ENCODE measurements around the gene RSBN1L.
"Not testable (repeated sequence)": the region's sequence is repeated elsewhere in the genome, so short reads cannot be mapped to it uniquely, and the experiment has no call there.

The RSBN1L gene

GRCh38 chr7:77690289-77690688 lies 6.0 kb upstream of the RSBN1L start:
- no peak for DNase-seq

- DNase-seq, result no peak
Measured at GRCh38 chr7:77691892-77692491, 4.3 kb upstream of the RSBN1L start.

DNA sequence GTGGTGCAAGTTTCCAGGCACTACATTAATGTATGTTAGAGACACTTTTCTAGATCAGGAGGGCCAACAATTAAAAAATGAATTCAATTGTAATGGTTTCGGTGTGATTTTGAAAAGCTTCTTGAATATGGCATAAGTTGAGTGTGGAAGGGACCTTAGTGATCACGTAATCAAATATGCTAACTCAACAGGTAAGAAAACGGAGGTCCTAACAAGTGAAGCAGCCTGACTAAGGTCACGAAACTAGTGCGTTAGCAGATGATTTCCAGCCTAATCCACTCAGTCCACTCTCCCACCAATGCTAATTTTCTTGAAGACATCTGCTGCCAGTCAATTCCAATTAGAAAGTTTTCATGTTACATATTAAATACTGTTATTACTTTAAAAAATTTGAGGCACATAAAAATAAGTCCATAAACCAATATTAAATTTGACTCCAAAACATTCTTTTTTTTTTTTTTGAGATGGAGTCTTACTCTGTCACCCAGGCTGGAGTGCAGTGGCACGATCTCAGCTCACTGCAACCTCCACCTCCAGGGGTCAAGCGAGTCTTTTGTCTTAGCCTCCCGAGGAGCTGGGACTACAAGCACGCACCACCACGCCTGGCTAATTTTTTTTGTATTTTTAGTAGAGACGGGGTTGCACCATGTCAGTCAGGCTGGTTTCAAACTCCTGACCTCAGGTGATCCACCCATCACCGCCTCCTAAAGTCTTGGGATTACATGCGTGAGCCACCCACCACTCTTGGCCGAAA lies 2.3 kb upstream of the RSBN1L start:
- DNase-seq, result no peak

DNA sequence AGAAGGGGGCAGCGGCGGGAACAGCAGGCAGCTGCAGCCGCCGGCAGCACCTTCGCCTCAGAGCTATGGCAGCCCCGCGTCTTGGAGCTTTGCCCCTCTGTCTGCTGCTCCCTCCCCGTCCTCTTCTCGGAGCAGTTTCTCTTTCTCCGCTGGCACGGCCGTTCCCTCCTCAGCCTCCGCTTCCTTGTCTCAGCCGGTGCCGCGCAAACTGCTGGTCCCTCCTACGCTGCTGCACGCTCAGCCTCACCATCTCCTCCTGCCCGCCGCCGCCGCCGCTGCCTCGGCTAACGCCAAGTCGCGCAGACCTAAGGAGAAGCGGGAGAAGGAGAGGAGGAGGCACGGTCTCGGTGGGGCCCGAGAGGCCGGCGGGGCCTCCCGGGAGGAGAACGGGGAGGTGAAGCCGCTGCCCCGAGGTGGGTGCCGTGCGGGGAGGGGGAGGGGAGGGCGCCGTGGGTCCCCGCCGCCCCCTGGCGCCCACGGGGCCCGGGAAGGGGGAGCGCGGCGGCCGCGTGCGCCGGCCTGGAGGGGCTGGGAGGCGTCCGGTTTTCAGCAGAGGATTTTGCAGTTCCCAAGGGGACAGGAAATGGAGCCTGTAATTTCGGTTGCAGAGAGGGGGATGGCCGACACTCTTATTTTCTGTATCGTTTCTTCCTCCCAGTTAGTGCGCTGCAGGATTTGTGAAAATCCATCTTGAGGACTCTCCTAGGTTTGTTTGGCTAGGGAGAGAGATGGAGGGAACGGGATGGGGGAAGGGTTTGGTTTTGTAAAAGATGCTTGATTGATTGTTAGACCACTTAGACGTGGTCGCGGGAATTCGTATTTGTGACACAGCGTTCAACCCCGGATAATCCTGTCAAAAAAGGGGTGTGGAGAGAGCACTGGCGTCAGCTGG lies 630 bp downstream of the RSBN1L start:
- DNase-seq, result peak; percentile 26 to 53 (median 40)

- no peak for DNase-seq
Measured at GRCh38 chr7:77697535-77697831, 1.2 kb downstream of the RSBN1L start.

DNA sequence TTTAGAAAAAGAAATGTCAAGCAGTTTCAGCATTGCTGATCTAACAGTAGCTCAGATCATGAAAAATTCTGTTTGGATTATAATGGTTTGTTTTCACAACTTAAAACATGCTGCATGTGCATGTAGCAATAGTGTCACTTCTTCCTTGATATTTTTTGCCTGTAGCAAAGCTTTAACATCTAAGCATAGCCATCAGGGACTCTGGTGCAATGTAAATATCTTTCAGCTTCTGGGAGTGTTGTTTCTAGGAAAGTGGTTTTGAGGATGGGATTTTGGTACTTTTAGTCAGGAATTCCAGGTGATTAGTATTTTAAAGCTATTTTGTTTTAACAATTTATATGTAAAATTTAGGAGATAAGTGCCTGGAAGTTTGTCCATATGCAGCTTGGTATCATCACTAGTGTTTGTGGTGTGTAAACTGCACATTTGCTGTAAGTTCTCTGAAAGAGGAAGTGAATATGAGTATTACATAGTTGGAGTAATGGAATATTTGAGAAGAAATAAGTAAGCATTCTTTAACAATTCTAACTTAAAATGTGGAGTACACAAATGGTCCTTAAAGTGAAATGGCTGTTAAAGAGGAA lies 1.9 kb downstream of the RSBN1L start:
- no peak for DNase-seq

GRCh38 chr7:77699056-77699455 lies 2.8 kb downstream of the RSBN1L start:
- no peak for DNase-seq

- no peak for DNase-seq
Measured at GRCh38 chr7:77702513-77702912, 6.3 kb downstream of the RSBN1L start.

DNA sequence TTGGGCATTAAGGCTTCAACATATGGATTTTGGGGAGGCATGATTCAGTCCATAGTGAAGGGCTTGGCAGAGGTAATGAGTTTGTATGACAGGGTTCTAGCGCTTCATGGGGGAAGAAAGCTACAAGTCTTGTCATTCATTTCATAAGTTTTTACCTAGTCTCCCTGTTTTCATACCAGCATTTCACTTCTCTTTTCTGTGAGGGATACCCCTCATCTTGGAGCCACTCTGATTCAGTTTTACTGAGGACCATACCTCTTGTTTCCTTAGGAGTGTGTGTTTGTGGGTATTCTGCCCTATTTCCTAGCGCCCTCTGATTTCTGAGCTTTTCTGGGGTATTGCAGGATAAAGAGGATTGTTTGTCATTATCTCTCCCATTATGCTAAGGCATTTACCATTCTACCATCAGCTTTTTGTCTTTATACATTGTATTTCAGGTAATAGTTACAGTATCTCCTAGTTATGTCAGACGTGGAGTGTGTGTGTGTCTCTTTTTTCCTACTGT lies 6.8 kb downstream of the RSBN1L start:
- DNase-seq, result no peak

- DNase-seq, result not testable (repeated sequence)
Measured at GRCh38 chr7:77703669-77704068, 7.4 kb downstream of the RSBN1L start.

GRCh38 chr7:77707504-77707992 lies 11.3 kb downstream of the RSBN1L start:
- no peak for DNase-seq

DNA sequence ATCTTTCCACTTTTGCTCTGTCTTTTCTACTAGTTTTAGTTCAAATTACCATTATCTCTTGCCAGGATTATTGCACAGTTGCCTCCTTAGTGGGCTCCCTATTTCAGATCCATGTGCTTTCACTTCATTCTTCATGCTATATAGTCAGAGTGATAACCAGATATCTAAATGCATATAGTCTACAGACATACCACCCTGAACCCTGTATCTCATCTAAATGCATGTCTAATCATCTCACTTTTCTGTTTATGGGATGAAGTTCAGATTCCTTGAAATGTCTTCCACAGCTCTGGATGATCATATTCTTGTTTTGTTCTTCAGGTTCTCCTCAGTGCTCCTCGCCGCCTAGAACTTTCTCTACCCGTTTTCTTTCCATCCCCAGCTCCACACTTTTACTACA lies 13.8 kb downstream of the RSBN1L start:
- DNase-seq, result no peak

GRCh38 chr7:77710861-77711260 lies 14.6 kb downstream of the RSBN1L start:
- no peak for DNase-seq

DNA sequence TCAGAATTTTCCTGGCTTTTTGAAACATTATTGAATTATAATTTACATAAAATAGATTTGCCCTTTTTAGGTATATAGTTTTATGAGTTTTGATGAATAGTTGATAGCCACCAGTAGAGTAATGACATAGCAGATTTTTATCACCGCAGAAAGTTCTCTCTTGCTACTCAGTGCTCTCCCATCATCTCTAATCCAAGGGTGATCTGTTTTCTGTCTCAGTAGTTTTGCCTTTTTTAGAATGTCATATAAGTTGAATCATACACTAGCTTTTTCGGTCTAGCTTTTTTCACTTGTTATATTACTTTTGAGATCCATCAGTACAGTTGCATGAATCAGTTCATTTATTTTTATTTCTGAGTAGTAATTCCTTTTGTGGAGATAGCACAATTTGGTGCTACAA lies 17.9 kb downstream of the RSBN1L start:
- no peak for DNase-seq

DNA sequence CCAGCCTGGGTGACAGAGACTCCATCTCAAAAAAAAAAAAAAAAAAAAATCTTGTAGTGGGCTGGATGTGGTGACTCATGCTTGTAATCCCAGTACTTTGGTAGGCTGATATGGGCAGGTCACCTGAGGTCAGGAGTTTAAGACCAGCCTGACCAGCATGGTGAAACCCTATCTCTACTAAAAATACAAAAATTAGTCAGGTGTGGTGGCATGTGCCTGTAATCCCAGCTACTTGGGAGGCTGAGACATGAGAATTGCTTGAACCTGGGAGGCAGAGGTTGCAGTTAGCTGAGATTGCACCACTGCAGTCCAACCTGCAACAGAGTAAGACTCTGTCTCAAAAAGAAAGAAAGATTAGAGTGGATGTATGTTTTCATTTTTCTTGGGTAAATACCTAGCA lies 18.7 kb downstream of the RSBN1L start:
- not testable (repeated sequence) for DNase-seq

DNA sequence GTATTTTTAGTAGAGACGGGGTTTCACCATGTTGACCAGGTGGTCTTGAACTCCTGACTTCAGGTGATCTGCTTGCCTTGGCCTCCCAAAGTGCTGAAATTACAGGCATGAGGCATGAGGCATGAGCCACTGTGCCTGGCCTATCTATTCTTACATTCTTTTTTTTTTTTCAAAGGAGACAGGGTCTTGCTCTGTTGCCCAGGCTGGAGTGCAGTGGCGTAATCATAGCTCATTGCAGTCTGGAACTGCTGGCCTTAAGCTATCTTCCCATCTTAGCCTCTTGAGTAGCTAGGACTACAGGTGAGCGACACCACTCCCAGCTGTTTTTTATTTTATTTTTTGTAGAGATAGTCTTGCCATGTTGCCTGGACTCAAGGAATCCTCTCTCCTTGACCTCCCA lies 20.5 kb downstream of the RSBN1L start:
- no peak for DNase-seq

- not testable (repeated sequence) for DNase-seq
Measured at GRCh38 chr7:77717566-77717965, 21.3 kb downstream of the RSBN1L start.

DNA sequence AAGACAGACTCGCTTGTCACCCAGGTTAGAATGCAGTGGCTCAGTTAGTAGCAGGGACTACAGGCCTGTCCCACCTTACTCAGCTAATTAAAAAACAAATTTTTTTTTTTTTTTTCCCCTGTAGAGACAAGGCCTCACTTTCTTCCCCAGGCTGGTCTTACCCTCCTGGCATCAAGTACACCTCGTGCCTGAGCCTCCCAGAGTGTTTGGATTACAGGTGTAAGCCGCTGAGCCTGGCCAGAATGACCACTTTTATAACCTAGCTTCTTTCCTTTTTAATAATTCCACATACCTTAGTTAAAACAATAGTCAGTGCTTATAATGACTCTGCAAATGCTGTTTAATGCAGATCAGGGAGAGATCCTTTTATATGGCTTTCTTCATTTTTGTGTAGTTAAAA lies 31.3 kb downstream of the RSBN1L start:
- DNase-seq, result no peak

GRCh38 chr7:77727936-77728701 lies 31.9 kb downstream of the RSBN1L start:
- no peak for DNase-seq

- DNase-seq, result no peak
Measured at GRCh38 chr7:77729574-77730348, 33.5 kb downstream of the RSBN1L start.

- DNase-seq, result no peak
Measured at GRCh38 chr7:77731716-77732115, 35.5 kb downstream of the RSBN1L start.
